HepG2 (cell line): ENCODE results near the gene C14orf93. TPM values are rescaled to one million over a fixed set of nuclear protein-coding genes. Genes with fewer than 3 reads are reported as not detected.
A peak's percentile ranks its signal among the peaks of the same experiment; 100 is the strongest.

Experiments
- CREM ChIP-seq, 2 experiments: sonication (generic) in 1 of 2; formaldehyde crosslinking in 1 of 2; IDR thresholded peaks; 2 replicates each; pipeline versions ENCODE4 v1.4.0 to v1.6.1; 2016 to 2020; ENCODE audit warnings: antibody characterized with exemption in 1 of 2, mild to moderate bottlenecking in 1 of 2, missing genetic modification reagents in 1 of 2
- HNF4A ChIP-seq: sonication (generic); formaldehyde crosslinking; IDR thresholded peaks from 2 replicates; pipeline ENCODE4 v1.4.0; 2020; ENCODE audit warnings: missing genetic modification reagents
- JUNB ChIP-seq: sonication (generic); formaldehyde crosslinking; IDR thresholded peaks from 2 replicates; pipeline ENCODE4 v1.8.0; 2022; ENCODE audit warnings: missing genetic modification reagents, mild to moderate bottlenecking, borderline replicate concordance
- MAFG ChIP-seq: sonication (generic); formaldehyde crosslinking; IDR thresholded peaks from 2 replicates; pipeline ENCODE4 v1.5.1; 2020; ENCODE audit warnings: mild to moderate bottlenecking, missing genetic modification reagents
- MED1 ChIP-seq: sonication (generic); formaldehyde crosslinking; IDR thresholded peaks from 2 replicates; pipeline ENCODE4 v1.4.0; 2020; ENCODE audit warnings: missing genetic modification reagents
- PRPF4 ChIP-seq: fragments of 200-400 bp; formaldehyde crosslinking; IDR thresholded peaks from 2 replicates; pipeline ENCODE4 v1.6.1; 2016; ENCODE audit warnings: low read length, low read depth; ENCODE audit not compliant: poor library complexity, severe bottlenecking
- SETDB1 ChIP-seq: sonication (generic); formaldehyde crosslinking; IDR thresholded peaks from 2 replicates; pipeline ENCODE4 v1.5.1; 2020; ENCODE audit warnings: missing genetic modification reagents, mild to moderate bottlenecking, borderline replicate concordance
- SMAD9 ChIP-seq: sonication (generic); formaldehyde crosslinking; IDR thresholded peaks from 2 replicates; pipeline ENCODE4 v1.5.1; 2020; ENCODE audit warnings: mild to moderate bottlenecking, missing genetic modification reagents
- SPEN ChIP-seq: sonication (generic); formaldehyde crosslinking; IDR thresholded peaks from 2 replicates; pipeline ENCODE4 v1.5.1; 2020; ENCODE audit warnings: low read depth, mild to moderate bottlenecking, missing genetic modification reagents
- ZFP37 ChIP-seq: sonication (generic); formaldehyde crosslinking; IDR thresholded peaks from 2 replicates; pipeline ENCODE4 v1.4.0; 2020; ENCODE audit warnings: missing genetic modification reagents, borderline replicate concordance
- ZFP82 ChIP-seq: sonication (generic); formaldehyde crosslinking; IDR thresholded peaks from 2 replicates; pipeline ENCODE4 v1.5.1; 2020; ENCODE audit warnings: mild to moderate bottlenecking, missing genetic modification reagents, borderline replicate concordance
- ZNF235 ChIP-seq: sonication (generic); formaldehyde crosslinking; IDR thresholded peaks from 2 replicates; pipeline ENCODE4 v1.8.1; 2023; ENCODE audit warnings: mild to moderate bottlenecking, missing genetic modification reagents, borderline replicate concordance
- ZNF256 ChIP-seq: sonication (generic); formaldehyde crosslinking; conservative IDR thresholded peaks from 2 replicates; pipeline ENCODE4 v1.4.0; 2020; ENCODE audit warnings: missing genetic modification reagents
- ZNF280B ChIP-seq: sonication (generic); formaldehyde crosslinking; IDR thresholded peaks from 2 replicates; pipeline ENCODE4 v1.5.0; 2020; ENCODE audit warnings: missing genetic modification reagents, mild to moderate bottlenecking, borderline replicate concordance
- ZNF737 ChIP-seq: sonication (generic); formaldehyde crosslinking; IDR thresholded peaks from 2 replicates; pipeline ENCODE4 v1.5.0; 2020; ENCODE audit warnings: missing genetic modification reagents, mild to moderate bottlenecking, borderline replicate concordance
- ZSCAN5A ChIP-seq: sonication (generic); formaldehyde crosslinking; IDR thresholded peaks from 2 replicates; pipeline ENCODE4 v1.8.0; 2022; ENCODE audit warnings: mild to moderate bottlenecking, missing genetic modification reagents, borderline replicate concordance
- polyA plus RNA-seq, 8 experiments: library from polyadenylated mRNA; depleted of rRNA in 3 of 8; stranded (reverse) in 7 of 8; unstranded in 1 of 8; fragments of >200 nt; fragmentation: Illumina TruSeq in 4 of 8; extraction: Trizol in 4 of 8; gene quantifications; 2 replicates each; pipeline versions ENCODE4 v1.2.1 to v1.2.3, GENCODE V29; 2011 to 2016; ENCODE audit warnings: low read depth in 4 of 8, missing spikeins in 1 of 8, mixed read lengths in 1 of 8; ENCODE audit not compliant: insufficient read depth in 1 of 8
- total RNA-seq, 5 experiments: library from RNA; depleted of rRNA; stranded (reverse); fragments of >200 nt; fragmentation: Illumina TruSeq; extraction: Trizol; gene quantifications; 2 replicates each; pipeline ENCODE4 v1.2.3, GENCODE V29; 2016; ENCODE audit warnings: low read depth in 1 of 5
- TF ChIP-seq, protein P1 (sequence below): sonication (generic); formaldehyde crosslinking; IDR thresholded peaks from 2 replicates; pipeline ENCODE4 v1.4.0; 2020; ENCODE audit warnings: missing genetic modification reagents

C14orf93 gene
- total and polyA plus RNA-seq, 2 of the 13 experiments (the other 11 are each of a cell fraction or from before 2014, with no cell fraction given), result 11.4 to 22.5 TPM

DNA sequence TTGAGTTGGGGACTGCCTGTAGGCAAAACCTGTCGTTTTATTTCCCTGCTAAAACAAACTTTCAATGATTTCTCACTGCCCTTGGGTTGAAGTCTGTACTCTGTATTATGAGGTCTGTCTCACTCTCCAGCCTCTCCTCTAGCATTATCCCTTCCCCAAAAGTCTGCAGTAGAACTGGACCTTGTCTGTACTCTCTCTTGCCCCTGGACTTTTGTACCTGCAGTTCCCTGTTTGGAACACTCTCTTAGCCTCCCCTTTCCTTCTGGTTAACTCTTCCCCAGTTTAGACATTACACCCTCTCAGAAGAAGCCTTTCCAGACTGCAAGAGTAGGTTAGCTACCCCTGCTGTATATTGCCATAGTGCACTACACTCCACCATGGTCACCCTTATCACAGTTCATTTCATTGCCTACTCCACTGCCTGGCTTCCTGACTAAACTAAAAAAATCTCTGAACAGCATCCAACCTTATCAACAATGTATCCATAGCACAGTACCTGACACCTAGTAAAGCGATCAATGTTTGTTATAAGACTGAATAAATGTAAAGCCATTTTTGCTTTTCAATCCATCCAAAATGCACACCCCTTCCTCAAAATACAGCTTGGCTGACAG is 23.9 kb downstream of the C14orf93 start (continued):
- TF ChIP-seq ZFP37 (peak; percentile 75; the same call in 1 of the 2 replicates), ZNF235 (CRISPR knock-in tag) (no peak), CREM (IDR thresholded peaks at IDR 0.05) (no peak), CREM (CRISPR knock-in tag; IDR thresholded peaks at IDR 0.05) (no peak), ZNF737 (CRISPR knock-in tag) (no peak), SPEN (CRISPR knock-in tag) (peak; percentile 7; the same call in 1 of the 2 replicates), JUNB (CRISPR knock-in tag) (no peak), PRPF4 (no peak), SETDB1 (CRISPR knock-in tag) (no peak), HNF4A (peak; percentile 46; the same call in 1 of the 2 replicates), MED1 (CRISPR knock-in tag) (no peak), ZNF280B (CRISPR knock-in tag) (no peak), ZFP82 (CRISPR knock-in tag) (no peak), ZSCAN5A (CRISPR knock-in tag) (0 out of 2 replicates have a peak, but pooled peaks have one; percentile 24), SMAD9 (CRISPR knock-in tag) (peak; percentile 72; the same call in 1 of the 2 replicates), MAFG (CRISPR knock-in tag) (no peak), ZNF256 (CRISPR knock-in tag) (no peak)
- TF ChIP-seq, protein P1, sequence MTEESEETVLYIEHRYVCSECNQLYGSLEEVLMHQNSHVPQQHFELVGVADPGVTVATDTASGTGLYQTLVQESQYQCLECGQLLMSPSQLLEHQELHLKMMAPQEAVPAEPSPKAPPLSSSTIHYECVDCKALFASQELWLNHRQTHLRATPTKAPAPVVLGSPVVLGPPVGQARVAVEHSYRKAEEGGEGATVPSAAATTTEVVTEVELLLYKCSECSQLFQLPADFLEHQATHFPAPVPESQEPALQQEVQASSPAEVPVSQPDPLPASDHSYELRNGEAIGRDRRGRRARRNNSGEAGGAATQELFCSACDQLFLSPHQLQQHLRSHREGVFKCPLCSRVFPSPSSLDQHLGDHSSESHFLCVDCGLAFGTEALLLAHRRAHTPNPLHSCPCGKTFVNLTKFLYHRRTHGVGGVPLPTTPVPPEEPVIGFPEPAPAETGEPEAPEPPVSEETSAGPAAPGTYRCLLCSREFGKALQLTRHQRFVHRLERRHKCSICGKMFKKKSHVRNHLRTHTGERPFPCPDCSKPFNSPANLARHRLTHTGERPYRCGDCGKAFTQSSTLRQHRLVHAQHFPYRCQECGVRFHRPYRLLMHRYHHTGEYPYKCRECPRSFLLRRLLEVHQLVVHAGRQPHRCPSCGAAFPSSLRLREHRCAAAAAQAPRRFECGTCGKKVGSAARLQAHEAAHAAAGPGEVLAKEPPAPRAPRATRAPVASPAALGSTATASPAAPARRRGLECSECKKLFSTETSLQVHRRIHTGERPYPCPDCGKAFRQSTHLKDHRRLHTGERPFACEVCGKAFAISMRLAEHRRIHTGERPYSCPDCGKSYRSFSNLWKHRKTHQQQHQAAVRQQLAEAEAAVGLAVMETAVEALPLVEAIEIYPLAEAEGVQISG, result no peak
- TF ChIP-seq, all 625 proteins: peak for 28
